ENCODE results near the gene PHACTR3. TPM values are rescaled to one million over a fixed set of nuclear protein-coding genes. Genes with fewer than 3 reads are reported as not detected.
"Not testable (repeated sequence)": the region's sequence is repeated elsewhere in the genome, so short reads cannot be mapped to it uniquely, and the experiment has no call there.

PHACTR3 gene
- total RNA-seq, 1 donor from 2014 or later = 1.6 TPM

DNA sequence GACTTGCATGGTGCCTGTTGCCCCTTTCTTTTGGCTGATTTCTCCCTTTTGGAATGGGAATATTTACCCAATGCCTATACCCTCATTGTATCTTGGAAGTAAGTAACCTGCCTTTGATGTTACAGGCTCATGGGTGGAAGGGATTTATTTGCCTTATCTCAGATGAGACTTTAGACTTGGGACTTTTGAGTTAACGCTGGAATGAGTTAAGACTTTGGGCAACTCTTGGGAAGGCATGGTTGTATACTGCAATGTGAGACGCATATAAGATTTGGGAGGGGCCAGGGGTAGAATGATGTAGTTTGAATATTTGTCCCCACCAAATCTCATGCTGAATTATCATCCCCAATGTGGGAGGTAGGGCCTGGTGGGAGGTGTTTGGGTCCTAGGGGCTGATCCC lies 253.6 kb downstream of the PHACTR3 start:
- no peak for DNase-seq (ENCODE audit: low read depth)

DNA sequence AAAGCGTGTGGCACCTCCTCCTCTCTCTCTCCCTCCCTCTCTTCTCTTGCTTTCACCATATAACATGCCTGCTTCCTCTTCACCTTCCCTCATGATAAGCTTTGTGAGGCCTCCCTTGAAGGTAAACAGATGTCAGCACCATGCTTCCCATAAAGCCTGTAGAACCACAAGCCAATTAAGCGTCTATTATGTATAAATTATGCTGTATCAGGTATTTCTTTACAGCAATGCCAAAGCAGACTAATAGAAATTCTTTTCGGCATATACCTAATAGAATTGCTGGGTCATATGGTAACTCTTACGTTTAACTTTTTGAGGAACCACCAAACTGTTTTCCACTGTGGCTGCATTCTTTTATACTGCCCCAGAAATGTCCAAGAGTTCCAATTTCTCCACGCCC lies 254.1 kb downstream of the PHACTR3 start:
- DNase-seq (ENCODE audit: low read depth) = no peak

DNA sequence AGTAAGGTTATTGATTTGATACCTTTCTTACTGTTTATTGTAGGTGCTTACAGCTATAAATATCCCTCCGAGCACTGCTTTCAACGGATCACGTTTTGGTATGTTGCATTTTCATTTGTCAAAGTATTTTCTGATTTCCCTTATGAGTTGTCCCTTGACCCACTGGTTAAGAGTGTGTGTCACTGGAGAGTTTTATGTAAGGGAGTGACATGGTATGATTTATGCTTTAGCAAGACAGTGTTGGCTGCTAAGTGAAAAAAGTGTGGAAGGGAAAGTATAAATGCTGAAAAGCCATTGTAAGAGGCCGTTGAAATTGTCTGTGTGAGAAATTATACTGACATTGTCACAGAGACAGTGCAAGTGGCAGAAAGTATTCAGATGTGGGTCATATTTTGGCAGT lies 257.1 kb downstream of the PHACTR3 start:
- no peak for DNase-seq (ENCODE audit: low read depth)

DNA sequence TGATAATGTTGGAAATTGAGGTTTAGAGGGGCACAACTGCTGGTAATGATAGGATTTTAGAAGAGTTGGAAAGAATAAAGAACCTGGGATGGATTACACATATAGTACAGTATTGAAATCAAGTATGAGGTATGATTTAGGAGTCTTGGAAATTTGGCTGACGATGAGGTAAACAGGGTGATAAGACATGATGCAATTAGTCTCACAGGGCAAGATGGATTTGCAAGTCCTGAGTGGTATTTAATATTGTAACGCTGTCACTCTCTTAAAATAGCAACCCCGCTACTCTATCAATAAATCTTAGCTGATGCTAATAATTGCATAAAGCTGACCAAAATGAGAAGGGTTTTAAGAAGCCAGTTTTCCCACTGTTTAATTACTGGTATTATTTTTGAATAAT lies 258.7 kb downstream of the PHACTR3 start:
- DNase-seq (ENCODE audit: low read depth) = no peak

DNA sequence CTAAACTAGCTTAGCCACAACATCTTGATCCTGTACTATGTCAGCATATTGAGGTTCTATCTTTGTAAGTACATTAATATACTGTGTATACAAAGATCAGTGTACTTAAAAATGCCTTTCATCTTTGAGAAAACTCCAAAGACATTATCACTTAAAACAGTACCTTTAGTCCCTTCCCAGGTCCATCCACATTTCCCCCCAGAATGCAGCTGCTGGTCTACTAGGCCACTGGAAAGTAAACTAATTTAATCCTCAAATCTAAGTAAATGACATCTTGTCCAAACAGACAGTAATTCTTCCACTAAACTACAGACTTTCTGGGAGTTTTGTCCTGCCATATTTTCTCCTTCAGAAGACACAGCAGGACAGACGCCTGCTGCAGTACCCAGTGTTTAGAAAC lies 260.4 kb downstream of the PHACTR3 start:
- DNase-seq (ENCODE audit: low read depth) = no peak

DNA sequence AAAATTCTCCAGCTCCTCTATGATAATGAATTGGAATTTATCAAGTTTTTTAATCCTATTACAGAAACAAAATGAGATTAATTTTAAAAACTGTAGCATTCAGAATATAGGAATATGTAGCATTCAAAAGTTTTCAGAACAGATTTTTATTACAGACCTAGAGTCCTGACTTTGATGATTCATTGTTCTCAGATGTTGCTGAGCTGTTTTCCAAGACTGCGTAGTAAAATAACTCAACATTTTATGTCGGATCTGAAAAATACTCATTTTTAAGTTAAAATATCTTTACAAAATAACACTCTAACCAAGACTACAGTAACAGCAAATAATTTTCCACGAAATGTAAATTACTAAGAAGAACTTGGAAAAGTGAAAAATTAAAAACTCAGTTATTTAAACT lies 262.0 kb downstream of the PHACTR3 start:
- no peak for DNase-seq (ENCODE audit: low read depth)

DNA sequence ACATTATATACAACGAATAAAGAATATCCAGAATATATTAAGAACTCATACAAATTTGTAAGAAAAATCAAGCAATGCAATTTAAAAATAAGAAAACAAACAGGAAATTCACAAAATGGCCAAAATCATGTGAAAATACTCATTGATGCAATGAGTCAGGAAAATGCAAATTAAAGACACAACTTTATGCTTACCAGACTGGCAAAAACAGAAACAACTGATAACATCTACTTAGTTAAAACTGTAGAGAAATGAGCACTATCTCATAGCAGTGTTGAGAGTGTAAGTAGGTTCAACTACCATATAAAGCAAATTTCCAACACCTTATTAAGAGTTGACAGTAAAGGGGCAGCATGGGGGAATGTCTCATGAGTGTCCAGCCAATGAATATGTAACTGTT lies 266.8 kb downstream of the PHACTR3 start:
- DNase-seq (ENCODE audit: low read depth) = no peak

DNA sequence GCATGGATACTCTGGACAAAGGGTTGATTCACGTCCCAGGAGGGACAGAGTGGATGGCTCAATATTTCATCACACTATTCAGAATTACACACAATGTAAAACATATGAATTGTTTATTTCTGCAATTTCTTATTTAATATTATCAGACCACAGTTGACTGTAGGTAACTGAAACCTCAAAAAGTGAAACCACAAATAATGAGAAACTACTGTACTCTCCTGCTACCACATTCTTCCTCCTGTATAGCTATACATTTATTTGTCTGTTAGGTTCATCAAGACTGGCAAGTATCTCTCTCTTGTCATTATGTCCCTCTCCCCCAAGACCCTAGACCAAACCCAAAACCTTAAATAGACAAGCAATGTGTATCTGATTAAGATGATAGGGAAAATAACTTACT lies 269.1 kb downstream of the PHACTR3 start:
- DNase-seq (ENCODE audit: low read depth) = no peak

DNA sequence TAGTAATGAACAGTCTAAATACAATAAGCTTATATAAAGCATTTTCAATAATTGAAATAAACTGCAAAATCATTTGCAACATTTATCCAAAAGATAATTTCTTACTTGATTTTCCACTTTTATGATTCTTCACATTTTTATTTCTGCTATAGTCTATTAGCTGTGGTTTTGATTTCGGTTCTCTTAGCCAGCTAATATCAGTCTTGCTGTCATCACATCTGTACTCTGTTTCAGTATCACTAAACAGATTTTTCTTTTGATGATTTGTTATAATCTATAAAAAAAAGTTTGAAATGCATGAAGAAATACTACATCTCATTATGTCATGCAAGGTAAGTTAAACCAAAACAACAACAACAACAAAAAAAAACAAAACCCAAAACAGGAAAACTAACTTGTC lies 275.9 kb downstream of the PHACTR3 start:
- DNase-seq (ENCODE audit: low read depth) = no peak

DNA sequence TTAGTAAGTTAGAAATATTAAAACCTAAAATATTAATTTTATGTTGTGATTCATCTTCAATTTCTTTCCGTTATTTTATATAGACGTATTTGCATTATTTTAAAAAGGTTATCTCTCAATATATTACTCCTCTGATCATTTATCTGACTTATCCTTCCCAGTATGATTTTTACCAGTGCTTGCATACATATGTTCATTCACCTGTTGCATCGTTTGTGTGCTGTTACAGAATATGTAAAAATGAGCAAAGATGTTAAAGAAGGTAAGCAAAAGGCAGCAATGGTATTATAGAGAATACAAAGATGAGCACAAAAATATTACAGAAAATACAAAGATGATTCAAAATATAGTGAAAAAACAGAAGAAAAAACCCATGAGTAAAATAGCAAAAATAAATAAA lies 280.2 kb downstream of the PHACTR3 start:
- DNase-seq (ENCODE audit: low read depth) = no peak

DNA sequence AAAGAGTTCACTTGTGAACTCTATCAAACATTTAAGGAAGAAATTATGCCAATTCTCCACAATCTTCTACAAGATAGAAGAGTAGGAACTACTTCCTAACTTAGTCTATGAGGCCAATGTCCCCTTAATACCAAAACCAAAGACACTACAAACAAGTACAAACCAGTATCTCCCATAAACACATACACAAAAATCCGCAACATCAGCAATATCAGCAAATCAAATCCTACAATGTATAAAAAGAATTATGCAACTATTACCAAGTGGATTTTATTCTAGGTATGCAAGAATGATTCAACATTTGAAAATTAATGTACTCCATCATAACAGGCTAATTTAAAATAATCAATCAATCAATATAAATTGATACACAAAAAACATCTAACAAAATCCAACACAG lies 283.7 kb downstream of the PHACTR3 start:
- no peak for DNase-seq (ENCODE audit: low read depth)

DNA sequence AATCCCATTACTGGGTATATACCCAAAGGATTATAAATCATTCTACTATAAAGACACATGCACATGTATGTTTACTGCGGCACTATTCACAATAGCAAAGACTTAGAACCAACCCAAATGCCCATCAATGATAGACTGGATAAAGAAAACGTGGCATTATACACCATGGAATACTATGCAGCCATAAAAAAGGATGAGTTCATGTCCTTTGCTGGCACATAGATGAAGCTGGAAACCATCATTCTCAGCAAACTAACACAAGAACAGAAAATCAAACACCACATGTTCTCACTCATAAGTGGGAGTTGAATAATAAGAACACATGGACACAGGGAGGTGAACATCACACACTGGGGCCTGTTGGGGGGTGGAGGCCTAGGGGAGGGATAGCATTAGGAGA lies 285.7 kb downstream of the PHACTR3 start:
- not testable (repeated sequence) for DNase-seq (ENCODE audit: low read depth)

DNA sequence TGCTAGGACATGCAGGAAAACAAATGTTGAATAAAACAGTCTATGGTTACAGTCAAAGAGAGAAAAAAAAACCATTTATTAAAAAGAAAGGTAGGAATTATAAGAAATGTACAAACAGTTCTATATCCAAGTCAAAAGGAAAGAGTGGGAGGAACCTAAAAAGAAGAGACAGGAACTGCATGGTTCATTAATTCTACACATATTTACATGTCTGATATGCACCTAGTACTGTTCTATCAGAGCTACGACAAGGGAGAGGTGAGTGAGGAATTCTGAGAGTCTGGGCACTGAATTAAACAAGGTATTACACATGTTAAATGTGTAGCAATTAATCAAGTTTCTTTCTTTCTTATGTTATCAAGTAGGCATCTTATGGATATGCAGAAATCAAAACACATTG lies 287.2 kb downstream of the PHACTR3 start:
- DNase-seq (ENCODE audit: low read depth) = no peak

DNA sequence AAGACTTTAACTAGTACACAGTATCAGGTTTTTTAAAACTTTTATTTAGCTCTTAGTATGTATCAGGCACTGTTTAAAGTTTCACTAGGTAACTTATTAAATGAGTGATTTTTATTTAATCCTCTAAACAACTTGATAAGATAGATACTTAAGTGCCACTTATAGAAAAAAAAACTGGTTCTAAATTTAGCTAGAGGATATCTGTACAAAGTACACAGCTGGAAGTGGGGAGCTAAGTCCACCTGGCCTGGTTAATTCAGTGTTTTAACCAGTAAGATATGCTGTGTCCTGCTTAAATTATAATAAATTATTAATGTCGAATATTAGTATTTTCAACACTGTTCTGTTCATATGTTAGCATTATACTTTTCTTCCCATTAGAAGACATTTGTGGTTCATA lies 291.6 kb downstream of the PHACTR3 start:
- no peak for DNase-seq (ENCODE audit: low read depth)
